ENCODE data around the gene PIGQ.

DNA sequence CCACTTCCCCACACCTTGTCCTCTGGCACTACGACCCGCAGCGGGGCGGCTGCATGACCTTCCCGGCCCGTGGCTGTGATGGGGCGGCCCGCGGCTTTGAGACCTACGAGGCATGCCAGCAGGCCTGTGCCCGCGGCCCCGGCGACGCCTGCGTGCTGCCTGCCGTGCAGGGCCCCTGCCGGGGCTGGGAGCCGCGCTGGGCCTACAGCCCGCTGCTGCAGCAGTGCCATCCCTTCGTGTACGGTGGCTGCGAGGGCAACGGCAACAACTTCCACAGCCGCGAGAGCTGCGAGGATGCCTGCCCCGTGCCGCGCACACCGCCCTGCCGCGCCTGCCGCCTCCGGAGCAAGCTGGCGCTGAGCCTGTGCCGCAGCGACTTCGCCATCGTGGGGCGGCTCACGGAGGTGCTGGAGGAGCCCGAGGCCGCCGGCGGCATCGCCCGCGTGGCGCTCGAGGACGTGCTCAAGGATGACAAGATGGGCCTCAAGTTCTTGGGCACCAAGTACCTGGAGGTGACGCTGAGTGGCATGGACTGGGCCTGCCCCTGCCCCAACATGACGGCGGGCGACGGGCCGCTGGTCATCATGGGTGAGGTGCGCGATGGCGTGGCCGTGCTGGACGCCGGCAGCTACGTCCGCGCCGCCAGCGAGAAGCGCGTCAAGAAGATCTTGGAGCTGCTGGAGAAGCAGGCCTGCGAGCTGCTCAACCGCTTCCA is 63.7 kb downstream of the PIGQ start:
- TF ChIP-seq EZH2 (IDR thresholded peaks at IDR 0.05; ENCODE audit: low read length, missing control alignments), result no peak
- TF ChIP-seq, protein P1, sequence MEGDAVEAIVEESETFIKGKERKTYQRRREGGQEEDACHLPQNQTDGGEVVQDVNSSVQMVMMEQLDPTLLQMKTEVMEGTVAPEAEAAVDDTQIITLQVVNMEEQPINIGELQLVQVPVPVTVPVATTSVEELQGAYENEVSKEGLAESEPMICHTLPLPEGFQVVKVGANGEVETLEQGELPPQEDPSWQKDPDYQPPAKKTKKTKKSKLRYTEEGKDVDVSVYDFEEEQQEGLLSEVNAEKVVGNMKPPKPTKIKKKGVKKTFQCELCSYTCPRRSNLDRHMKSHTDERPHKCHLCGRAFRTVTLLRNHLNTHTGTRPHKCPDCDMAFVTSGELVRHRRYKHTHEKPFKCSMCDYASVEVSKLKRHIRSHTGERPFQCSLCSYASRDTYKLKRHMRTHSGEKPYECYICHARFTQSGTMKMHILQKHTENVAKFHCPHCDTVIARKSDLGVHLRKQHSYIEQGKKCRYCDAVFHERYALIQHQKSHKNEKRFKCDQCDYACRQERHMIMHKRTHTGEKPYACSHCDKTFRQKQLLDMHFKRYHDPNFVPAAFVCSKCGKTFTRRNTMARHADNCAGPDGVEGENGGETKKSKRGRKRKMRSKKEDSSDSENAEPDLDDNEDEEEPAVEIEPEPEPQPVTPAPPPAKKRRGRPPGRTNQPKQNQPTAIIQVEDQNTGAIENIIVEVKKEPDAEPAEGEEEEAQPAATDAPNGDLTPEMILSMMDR (conservative IDR thresholded peaks at IDR 0.05 in 1 of 2, IDR thresholded peaks at IDR 0.05 in 1 of 2; ENCODE audit: low read depth in 1 of 2, low read length in 2 of 2), result no peak
